HG03439 (cell line): ENCODE measurements around the gene CDYL2.
A peak's percentile ranks its signal among the peaks of the same experiment; 100 is the strongest.

Experiments used
- ATAC-seq: cut with Tn5 transposase; IDR thresholded peaks from one replicate; pipeline ENCODE4 v1.9.1; 2021; ENCODE audit warnings: mild to moderate bottlenecking, moderate library complexity; ENCODE audit not compliant: unreplicated experiment

CDYL2 gene

DNA sequence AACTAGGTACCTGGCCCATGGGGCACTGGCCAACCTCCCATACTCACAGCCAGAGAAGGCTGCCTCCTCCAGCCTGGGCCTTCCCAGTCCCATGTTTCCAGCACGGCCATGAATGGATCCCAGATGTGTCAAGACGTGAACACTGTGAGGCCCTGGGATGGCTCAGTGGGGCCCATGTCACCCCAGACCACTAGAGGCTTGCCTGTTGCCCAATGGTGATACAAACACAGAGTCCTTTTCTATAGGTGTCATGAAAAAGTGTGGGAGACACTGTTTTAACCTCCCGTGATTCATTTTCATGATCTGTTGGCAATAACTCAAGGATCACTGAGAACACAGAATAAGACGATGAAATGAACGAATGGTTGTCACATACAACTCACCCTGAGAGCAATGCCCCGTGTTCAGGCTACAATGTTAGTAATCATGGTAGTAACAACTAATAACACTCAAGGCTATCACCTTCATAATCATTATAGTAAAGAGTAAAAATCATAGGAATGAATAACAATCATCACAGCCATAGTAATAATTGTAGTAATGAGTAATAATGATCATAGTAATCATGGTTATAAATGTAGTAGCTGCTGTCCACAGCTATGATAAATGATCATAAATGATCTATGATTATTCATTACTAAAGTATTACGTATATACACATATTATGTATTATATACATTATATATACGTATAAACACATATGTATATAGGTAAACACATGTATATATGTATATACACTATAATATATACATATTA lies 199.6 kb downstream of the CDYL2 start:
- ATAC-seq, result no peak

DNA sequence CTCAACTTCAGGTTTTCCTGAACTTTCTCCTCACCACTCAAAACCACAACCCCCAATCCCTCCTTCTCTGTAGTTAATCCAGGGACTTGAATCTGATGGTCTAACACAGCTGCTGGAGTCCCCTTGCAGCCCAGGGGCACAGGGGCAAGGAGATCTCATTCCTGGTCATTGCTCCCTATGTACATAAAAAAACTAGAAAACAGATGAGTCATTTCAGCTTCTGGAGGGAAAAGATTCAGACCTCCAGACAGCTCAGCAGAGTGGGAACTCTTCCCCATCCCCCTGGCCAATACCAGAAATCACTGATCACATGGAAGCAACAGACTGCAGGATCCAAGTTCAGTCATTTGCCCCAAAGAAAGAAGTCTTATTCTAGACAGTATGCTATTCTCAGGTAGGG lies 201.5 kb downstream of the CDYL2 start:
- ATAC-seq, result no peak

DNA sequence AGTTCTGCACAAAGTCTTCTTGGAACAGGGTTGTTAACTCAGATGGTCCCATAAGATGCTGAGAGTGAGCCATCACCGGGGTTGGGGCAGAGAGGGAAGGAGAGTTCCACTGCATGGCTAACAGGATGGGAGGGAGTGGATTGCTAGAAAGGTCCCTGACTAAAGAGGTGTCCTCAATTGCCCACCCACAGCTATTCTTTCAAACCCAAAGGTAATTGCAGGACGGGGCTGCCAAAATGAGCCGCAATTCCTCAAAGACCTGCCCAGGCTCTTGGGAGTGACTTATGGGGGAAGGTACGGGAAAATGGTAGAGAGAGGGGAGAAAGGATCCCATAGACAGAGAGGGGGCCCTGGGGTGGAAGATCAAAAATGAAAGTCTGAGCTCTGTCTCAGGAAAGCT lies 203.2 kb downstream of the CDYL2 start:
- no peak for ATAC-seq

DNA sequence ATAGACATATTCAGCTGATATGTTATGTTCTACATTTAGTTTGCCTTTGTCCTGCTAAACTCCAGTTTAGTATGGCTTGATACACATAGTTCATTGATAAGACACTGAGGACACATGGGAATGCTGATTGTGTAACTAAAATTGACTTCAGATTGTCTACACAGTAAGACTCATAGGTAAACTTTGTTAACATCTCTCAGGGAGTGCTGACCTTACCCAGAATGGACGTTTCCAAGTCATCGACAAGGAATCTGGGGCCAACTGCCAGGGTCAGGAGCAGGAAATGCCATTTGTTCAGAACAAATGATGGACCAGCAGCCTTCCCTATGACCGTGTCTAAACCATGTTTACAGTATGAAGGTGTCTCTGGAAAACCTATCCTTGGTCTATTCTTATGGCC lies 204.9 kb downstream of the CDYL2 start:
- ATAC-seq, result no peak

DNA sequence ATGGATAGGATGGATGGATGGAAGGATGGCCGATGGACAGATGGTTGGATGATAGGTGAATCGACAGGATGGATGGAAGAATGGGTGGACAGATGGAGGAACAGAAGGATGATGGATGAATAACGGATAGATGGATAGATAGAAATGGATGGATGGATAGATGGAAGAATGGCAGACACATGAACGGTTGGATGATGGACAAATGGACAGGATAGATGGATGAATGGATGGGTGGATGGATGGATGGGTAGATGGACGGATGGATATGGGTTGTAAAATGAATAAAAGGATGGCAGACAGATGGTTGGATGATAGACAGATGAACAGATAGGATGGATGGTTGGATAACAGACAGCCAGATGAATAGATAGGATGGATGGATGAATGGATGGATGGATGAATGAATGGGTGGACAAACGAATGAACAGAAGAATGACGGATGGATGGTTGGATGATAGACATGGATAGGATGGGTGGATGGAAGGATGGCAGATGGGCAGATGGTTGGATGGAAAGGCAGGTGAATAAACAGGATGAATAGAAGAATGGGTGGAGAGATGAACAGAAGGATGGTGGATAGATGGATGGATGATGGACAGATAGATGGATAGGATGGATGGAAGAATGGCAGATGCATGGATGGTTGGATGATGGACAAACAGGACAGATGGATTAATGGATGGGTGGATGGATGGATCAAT lies 207.7 kb downstream of the CDYL2 start:
- no peak for ATAC-seq

DNA sequence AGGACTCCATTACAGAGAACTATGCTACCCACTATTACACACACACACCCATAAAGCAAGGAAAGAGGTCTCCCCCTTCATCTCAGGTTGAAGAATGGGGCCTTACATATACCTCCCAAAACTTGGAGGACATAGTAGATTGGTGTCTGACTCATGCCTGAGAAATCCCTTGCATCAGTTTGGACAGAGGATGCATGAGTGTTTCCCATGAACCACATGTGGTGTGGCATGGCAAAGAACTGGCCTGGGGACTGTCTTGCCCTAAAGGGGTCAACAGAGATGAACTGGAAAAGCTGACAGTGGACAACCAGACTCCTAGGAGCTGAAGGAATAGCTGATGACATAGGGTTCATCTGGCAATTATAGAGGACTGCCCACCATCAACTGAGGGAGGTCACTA lies 209.6 kb downstream of the CDYL2 start:
- no peak for ATAC-seq

DNA sequence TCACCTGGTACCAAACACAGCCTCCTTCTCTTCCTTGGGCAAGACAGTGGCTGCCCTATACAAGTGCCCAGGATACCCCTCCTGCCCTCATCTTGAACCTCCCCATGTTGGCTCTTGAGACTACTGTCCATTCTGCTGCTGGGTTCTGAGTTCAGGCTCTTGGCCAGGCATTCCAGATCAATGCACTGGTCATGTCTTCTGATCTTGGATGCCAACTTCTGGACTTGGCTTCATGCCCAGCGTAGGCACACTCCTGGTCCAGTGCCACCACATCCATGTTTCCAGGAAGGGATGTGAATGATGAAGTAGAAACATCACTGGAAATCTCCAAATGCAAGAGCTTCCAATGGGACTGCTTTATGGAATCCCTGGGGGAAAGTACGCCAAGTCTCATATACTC lies 212.1 kb downstream of the CDYL2 start:
- ATAC-seq, result no peak

DNA sequence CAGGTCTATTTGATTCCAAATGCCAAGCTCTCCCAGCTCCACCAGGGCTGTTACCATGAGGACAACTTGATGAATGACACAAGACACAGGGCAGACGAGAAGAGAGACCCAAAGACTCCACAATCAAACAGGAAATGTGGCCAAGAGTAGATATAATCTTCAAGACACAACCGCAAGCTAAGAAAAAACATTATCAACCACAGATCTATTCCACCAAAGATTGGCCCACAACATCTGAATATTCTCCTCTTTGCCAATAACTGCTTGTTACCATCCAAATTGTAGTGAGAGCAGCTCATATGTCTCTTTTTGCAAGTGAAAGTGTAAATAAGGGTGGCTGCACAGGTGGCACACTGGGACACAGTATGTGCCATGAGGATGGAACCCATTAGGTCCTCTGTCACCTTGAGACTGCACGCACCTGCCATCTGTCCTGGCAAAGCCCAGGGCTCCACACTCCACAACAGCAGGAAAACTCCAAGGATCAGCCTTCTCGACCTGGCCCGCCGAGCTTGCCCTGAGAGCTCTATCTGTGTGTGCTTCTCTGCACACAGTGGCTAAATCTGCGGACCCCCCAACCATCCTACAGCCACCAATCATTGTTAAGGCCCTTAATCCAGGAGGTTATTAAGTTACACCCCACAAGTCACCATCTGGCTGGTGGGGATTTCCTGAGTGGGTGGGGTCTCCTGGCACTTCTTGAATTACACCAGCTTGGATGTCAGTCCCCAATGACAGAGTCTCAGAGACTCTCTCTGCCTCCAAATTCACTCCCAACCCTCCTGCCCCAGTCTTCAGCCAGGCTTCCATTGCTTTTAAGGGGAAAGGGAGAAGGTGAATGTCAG lies 213.1 kb downstream of the CDYL2 start:
- no peak for ATAC-seq

DNA sequence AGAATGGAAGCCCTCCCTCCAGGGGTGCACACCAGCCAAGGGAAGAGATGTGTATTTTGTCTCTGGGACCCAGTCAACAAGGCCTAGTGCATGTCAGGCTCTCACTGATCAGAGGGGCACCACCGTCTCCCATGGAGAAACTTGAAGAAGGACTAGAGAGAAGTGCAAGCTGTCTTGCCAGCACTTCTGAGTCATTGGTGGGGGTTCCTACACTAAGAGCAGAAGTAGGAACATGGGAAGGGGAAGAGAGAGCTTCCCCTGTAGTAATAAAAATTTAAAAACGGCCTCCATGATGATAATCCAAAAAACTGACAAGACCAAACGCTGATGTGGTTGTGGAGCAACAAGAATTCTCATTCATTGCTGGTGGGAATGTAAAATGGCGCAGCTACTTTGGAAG lies 217.3 kb downstream of the CDYL2 start:
- ATAC-seq, result no peak

DNA sequence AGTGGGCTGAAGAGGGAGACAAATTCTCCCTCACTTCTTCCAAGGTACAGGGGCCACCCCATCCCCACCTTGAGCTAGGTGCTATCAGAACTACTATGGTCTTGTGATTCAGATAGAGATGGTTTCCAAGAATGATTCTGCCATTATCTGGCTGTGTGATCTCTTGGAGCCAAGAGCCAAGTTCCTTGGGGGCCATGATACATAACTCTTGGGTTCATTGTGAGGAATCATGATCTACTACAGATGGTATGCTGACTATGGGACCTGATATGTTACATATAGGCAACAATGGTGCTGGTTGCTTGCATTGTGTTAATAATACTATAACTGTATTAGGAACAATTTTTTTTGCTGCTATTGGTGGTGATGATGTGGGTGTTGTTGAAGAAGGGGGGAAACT lies 217.9 kb downstream of the CDYL2 start:
- ATAC-seq, result no peak

DNA sequence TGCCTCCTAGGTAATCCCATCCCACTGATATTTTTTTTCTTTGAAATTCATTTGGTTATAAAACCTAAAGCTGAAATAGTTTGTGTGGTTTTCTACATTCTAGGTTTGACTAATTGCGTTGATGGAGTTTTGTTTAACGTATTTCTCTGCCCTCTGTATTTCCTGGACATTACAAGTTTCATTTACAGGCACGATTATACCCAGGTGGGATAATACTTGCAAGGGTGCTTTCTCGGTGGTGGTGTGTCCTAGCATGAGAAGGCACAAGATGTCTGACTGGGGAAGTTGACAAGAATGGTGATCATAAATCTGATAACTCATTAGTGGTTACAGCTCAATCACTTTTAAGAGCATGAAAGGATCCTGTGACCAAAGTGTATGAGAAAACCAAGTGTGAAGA lies 218.6 kb downstream of the CDYL2 start:
- no peak for ATAC-seq

DNA sequence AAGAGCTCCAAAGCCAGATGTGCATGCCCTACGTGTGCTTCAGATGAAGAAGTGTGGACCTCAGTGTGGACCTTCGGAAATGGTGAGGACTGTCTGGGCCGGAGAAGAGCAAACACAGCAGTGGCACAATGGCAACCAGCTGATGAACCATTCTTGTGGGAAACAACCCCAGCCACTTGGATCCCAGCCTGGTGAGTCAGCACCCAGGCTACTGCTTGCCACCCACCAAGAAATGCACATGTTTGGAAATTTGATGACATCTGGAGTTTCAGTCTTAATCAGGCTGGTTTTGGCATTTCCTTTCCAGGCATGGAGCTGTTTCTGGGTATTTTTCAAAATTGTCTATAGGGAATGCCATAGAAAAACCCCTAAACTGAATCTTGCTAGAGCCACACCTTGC lies 220.9 kb downstream of the CDYL2 start:
- ATAC-seq, result no peak

DNA sequence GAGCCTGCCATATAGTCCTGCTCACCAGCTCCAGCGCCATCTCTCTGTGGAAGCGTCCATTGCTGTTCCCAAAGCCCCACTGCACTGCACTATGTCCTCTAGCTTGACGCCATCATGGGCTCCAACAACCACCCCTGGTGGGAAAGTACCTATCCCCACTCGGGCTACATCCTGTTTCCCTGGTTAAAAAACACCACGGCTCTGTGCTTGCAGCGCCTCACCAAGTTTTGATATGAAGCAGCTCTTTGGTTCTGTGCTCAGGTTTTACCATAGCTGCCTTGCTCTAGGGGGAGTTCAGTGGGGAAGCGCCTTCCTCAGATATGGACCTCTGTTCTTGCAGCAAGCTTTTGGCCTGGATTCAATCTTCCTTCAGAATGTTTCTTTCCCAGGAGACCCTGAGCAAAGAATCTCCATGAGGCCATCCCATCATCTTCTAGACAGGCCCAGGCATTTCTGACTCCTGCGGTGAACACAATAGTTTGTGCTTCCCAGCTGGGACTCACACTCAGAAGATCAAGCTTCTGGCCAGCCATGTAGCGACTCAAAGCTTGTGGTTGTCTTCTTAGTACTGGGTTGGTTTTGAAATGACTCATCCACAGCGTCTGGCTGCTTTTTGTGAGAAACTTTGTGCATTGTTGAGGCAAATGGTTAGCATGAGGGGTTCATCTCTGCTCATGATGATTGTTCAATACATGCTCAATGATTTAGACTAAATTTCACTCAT lies 224.1 kb downstream of the CDYL2 start:
- peak; percentile 84 for ATAC-seq

DNA sequence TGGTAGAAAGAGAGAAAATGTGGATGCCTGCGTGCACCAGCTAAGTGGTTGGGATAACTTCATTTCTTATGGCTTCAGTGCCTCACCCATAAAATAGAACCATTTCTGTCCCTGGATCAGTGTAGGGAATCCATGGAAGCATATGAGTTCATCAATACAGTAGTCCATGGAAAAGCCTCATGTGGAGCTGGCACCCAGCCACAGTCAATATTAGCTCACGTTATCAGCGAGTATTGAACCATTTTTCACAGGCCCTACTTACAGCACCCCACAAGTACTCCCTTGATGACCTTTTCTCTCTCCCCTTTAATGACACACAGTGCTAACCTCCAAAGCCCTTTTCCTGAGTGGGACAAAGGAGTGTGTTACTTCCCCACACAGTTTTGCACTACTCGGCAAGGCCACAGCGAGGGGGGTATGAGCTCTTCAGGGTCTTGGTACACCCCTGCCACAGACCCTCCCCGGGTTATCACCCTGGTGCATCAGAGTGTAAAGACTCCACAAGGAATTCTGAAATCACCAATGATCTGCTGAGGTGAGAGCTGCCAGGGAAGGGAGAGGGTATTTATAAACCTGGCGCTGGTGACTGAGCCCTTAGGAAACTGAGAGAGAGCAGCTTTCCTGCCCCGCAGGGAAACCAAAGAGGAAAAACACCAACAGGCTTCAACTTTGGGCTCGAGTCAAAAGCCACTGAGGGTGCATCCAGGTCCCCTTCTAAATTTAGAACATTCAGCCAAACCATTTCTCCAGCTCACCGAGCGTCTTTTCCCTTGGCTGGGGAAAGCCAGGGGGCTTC lies 226.7 kb downstream of the CDYL2 start:
- no peak for ATAC-seq

DNA sequence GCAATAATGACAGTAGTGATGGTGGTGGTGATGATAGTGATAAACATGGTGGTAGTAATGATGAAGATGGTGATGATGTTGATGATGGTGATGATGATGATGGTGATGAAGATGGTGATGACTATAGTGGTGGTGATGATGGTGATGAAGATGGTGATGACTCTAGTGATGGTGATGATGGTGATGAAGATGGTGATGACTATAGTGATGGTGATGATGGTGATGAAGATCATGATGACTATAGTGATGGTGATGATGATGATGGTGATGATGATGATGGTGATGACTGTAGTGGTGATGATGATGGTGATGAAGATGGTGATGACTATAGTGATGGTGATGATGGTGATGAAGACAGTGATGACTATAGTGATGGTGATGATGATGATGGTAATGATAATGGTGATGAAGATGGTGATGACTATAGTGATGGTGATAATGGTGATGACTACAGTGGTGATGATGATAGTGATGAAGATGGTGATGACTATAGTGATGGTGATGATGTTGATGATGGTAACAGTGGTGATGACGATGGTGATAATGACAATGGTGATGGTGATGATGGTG lies 228.0 kb downstream of the CDYL2 start:
- ATAC-seq, result no peak

DNA sequence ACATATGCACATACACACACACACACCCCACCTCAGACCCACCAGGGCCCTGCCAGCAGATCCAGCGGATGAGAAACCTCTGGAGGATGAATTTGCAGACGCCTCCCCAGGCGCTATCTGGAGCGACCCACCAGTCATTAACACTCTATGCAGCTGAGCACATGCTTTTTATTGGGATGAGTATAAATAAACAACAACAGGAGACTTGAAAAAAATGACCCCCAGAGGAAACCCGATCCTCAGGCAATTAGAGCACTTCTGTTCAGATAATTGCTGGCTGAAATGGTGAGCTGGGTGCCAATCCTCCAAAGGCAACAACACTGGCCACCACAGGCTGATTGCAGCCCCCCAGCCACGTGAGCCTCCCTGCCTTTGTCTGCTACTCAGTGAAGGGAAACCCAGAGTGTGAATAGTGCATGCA lies 230.7 kb downstream of the CDYL2 start:
- no peak for ATAC-seq

DNA sequence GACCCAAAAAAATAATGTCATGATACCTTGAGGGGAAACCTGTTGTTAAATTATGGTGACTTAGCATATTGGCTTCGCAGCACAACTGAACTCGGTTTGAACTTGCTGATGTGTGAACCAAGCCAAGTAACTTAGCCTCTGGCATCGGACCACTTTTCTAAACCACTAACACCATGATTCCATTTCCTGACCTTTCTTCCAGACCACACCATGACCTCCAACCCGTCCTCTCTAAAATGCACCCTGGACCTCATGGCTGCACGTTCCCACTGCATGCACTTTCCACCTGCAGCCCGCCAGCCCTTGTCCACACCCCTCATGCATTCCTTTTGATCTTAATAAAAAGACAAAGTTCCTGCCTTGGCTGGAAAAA lies 234.3 kb downstream of the CDYL2 start:
- no peak for ATAC-seq

DNA sequence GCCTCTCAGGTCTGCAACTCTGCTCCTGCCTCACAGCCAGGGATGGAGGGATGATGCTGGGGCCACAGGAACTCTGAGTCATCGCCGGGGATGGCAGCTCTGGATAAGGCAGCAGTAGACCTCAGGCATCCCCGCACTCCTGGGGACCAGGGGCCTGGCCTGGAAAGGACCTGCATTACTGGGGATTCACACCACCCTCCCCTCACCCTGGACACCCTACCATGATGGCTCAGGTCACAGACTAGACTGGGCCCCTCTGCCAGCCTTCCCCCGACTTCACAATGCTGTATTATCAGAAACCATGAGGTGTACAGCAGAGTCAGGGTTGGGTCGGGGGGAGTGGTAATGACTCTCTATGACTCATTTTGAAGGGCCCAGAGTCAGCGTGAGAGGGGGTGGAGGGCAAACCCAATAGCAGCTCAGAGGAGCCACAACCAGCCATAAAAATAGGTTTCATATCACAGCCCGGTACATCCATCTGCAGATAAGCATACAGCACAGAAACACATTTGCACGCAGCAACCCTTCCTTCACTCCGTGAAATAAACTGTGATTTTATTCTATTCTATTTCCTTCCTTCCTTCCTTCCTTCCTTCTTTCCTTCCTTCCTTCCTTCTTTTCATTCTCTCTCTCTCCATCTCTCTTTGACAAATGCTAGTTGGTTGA lies 234.8 kb downstream of the CDYL2 start:
- no peak for ATAC-seq

DNA sequence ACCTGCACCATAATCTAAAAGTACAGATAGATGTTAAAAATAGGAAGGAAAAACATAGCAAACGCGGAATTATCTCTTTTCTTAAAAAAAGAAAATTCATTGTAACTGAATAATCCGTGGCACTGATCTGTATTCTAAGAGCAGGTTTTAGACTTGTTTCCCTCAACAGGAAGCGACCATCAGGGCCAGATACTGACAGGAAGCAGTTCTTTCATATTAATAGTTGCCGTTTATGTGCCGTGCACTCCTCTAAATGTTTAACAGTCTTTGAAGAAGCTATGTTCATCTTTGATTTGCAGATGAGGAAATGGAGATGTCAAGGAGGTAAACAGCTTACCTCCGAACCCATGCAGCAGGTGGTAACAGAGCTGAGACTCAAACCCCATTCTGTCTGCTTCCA lies 240.0 kb downstream of the CDYL2 start:
- no peak for ATAC-seq

DNA sequence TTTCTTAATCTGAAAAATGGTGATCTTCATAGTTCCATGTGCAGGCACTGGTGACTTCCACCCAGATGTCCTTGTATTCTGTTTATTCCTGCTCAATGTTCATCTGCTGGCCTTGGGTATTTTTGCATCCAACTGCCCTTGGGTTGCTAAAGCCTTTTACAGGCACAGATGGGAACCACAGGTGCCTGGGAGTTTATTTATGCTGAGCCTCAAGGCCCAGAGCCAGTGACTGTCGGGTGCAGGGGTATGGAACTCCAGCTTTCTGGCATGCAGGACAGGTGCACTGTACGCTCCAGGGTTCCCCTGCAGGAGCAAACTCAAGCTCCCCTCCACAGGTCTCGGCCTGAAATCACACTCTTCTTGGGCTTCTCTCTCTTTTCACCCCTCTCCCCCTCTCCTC lies 241.3 kb downstream of the CDYL2 start:
- ATAC-seq, result no peak
